ENCODE data around the gene OOSP3.

DNA sequence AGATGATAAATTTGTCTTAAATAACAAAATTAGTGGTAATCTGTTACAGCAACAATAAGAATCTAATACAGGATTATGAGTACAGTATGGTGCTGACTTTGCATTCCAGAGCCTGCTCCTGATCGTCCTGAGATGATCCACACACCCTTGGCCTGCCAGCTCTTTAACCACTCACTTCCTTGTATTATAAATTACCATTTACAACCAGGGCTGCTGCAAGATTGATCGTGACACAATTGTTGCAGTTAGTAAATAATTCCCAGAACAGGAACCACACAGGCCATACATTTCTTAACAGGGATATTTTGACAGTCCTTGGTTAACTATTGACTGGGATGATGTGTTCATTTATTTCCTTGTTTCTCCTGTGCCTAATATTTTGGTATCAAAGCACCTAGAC is 29.5 kb upstream of the OOSP3 start:
- TF ChIP-seq EGR1 (IDR thresholded peaks at IDR 0.05) (no peak), TAF1 (IDR thresholded peaks at IDR 0.05; ENCODE audit: low read depth) (no peak), RAD21 (IDR thresholded peaks at IDR 0.05; ENCODE audit: low read depth) (no peak), TCF12 (IDR thresholded peaks at IDR 0.05; ENCODE audit: low read depth) (no peak), CREB1 (IDR thresholded peaks at IDR 0.05; ENCODE audit: low read depth) (no peak), YY1 (IDR thresholded peaks at IDR 0.05; ENCODE audit: low read depth) (no peak), TEAD4 (IDR thresholded peaks at IDR 0.05) (no peak), ZBTB7A (IDR thresholded peaks at IDR 0.05; ENCODE audit: low read depth) (no peak), EP300 (IDR thresholded peaks at IDR 0.05; ENCODE audit: borderline replicate concordance) (no peak), FOXM1 (IDR thresholded peaks at IDR 0.05; ENCODE audit: borderline replicate concordance, low read depth) (no peak), NFIC (IDR thresholded peaks at IDR 0.05) (no peak)
- TF ChIP-seq, protein P1, sequence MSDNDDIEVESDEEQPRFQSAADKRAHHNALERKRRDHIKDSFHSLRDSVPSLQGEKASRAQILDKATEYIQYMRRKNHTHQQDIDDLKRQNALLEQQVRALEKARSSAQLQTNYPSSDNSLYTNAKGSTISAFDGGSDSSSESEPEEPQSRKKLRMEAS (IDR thresholded peaks at IDR 0.05), result no peak
- TF ChIP-seq, protein P2, sequence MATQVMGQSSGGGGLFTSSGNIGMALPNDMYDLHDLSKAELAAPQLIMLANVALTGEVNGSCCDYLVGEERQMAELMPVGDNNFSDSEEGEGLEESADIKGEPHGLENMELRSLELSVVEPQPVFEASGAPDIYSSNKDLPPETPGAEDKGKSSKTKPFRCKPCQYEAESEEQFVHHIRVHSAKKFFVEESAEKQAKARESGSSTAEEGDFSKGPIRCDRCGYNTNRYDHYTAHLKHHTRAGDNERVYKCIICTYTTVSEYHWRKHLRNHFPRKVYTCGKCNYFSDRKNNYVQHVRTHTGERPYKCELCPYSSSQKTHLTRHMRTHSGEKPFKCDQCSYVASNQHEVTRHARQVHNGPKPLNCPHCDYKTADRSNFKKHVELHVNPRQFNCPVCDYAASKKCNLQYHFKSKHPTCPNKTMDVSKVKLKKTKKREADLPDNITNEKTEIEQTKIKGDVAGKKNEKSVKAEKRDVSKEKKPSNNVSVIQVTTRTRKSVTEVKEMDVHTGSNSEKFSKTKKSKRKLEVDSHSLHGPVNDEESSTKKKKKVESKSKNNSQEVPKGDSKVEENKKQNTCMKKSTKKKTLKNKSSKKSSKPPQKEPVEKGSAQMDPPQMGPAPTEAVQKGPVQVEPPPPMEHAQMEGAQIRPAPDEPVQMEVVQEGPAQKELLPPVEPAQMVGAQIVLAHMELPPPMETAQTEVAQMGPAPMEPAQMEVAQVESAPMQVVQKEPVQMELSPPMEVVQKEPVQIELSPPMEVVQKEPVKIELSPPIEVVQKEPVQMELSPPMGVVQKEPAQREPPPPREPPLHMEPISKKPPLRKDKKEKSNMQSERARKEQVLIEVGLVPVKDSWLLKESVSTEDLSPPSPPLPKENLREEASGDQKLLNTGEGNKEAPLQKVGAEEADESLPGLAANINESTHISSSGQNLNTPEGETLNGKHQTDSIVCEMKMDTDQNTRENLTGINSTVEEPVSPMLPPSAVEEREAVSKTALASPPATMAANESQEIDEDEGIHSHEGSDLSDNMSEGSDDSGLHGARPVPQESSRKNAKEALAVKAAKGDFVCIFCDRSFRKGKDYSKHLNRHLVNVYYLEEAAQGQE (IDR thresholded peaks at IDR 0.05; ENCODE audit: low read depth), result no peak
- TF ChIP-seq, protein P3, sequence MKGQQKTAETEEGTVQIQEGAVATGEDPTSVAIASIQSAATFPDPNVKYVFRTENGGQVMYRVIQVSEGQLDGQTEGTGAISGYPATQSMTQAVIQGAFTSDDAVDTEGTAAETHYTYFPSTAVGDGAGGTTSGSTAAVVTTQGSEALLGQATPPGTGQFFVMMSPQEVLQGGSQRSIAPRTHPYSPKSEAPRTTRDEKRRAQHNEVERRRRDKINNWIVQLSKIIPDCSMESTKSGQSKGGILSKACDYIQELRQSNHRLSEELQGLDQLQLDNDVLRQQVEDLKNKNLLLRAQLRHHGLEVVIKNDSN (IDR thresholded peaks at IDR 0.05), result no peak
